Stimulated activated CD4-positive, alpha-beta T cell treated with anti-CD3 and anti-CD28 coated beads, Interleukin-1b, Interleukin-23, amount 100 ng/mL, for 4 hours (primary cell): ENCODE measurements around the gene PEX14.

Experiments used
- DNase-seq, 2 donors: peaks; one replicate each; pipeline ENCODE4 v3.0.0-alpha.2; 2020; ENCODE audit warnings: low read depth in 2 of 2

PEX14 gene

GRCh38 chr1:10592373-10592772 lies 117.6 kb downstream of the PEX14 start:
- DNase-seq = no peak

GRCh38 chr1:10593750-10594149 lies 119.0 kb downstream of the PEX14 start:
- no peak for DNase-seq

- no peak for DNase-seq
Measured at GRCh38 chr1:10594595-10595223, 120.0 kb downstream of the PEX14 start.

GRCh38 chr1:10596780-10597179 lies 122.0 kb downstream of the PEX14 start:
- DNase-seq = no peak

- DNase-seq = no peak
Measured at GRCh38 chr1:10597492-10598388, 123.0 kb downstream of the PEX14 start.

- no peak for DNase-seq
Measured at GRCh38 chr1:10598389-10598702, 123.6 kb downstream of the PEX14 start.

- DNase-seq = no peak
Measured at GRCh38 chr1:10599194-10599861, 124.6 kb downstream of the PEX14 start.

- no peak for DNase-seq
Measured at GRCh38 chr1:10601342-10602070, 126.8 kb downstream of the PEX14 start.

GRCh38 chr1:10602936-10603335 lies 128.2 kb downstream of the PEX14 start:
- no peak for DNase-seq

GRCh38 chr1:10604966-10605365 lies 130.2 kb downstream of the PEX14 start:
- no peak for DNase-seq

GRCh38 chr1:10606064-10606463 lies 131.3 kb downstream of the PEX14 start:
- no peak for DNase-seq

GRCh38 chr1:10607228-10607627 lies 132.5 kb downstream of the PEX14 start:
- no peak for DNase-seq

- no peak for DNase-seq
Measured at GRCh38 chr1:10608690-10609089, 133.9 kb downstream of the PEX14 start.

- no peak for DNase-seq
Measured at GRCh38 chr1:10610901-10611600, 136.3 kb downstream of the PEX14 start.

- DNase-seq = no peak
Measured at GRCh38 chr1:10612436-10613160, 137.8 kb downstream of the PEX14 start.

- DNase-seq = no peak
Measured at GRCh38 chr1:10613340-10613739, 138.6 kb downstream of the PEX14 start.

- DNase-seq = no peak
Measured at GRCh38 chr1:10613861-10614260, 139.1 kb downstream of the PEX14 start.

GRCh38 chr1:10614377-10615225 lies 139.9 kb downstream of the PEX14 start:
- no peak for DNase-seq

GRCh38 chr1:10615332-10615731 lies 140.6 kb downstream of the PEX14 start:
- no peak for DNase-seq
